GM21390 (cell line): Measurements from ENCODE around the gene HOXC10.

Experiments
- ATAC-seq: cut with Tn5 transposase; IDR thresholded peaks from one replicate; pipeline ENCODE4 v1.9.1; 2021; ENCODE audit not compliant: unreplicated experiment

The HOXC10 gene

DNA sequence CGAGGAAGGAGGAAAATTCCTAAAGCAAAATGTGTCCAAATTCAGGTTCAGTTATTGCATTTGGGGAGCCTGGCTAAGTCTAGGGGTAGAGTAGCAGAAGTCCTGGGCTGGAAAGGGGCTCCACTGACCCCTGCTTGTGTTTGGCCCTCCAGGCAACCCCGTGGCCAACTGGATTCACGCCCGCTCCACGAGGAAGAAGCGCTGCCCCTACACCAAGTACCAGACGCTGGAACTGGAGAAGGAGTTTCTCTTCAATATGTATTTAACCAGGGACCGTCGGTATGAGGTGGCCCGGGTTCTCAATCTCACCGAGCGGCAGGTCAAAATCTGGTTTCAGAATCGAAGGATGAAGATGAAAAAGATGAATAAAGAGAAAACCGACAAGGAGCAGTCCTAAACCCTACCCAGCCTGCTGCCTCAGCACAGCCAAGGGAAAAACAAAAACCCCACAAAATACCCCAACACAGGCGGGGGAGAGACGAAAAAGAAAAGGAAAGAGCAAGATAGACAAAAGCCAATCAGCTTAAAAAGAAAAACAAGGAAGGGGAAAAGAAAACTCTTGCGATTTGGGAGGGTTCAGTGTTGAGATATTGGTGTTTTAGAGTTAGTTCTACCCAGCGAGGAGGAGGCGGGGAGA is 17.4 kb downstream of the HOXC10 start:
- ATAC-seq = no peak

- no peak for ATAC-seq
Measured at GRCh38 chr12:54002915-54003389, 18.0 kb downstream of the HOXC10 start.

- ATAC-seq = no peak
Measured at GRCh38 chr12:54003625-54004024, 18.7 kb downstream of the HOXC10 start.

DNA sequence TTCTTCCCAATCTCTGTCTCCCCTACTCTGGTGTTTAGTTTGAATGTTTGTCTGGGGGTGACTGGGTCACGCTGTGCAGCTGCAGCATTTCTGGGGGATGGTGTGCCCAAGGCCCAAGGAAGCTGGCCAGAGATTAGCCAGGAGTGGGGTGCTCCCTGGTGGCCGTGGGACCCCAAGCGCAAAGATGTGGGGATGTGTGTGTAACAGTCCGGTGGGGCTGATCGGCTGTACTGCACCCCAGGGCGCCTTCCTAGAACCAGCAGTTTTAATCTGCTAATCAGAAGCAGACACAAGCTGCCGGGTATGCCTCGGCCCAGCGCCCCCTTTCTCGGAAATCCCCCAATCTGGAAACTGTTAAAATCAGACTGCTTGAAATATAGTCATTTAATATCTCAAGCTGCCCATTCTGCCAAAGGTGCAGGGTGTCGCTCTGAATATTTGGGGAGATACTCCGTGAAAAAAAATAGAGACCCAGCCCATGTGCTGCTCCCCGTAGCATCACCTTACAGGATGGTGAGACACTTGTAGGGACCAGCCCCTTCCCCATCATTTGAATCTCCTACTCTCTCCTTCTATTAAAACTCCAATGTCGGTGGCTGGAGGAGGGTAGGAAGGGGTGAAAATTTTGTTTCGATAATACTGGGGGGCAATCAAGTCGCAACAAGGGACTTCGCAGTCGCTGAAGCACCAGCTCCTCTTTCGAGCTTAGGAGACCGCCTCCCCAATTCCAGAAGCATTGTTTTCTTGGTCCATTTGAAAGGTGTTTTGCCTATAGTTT is 19.3 kb downstream of the HOXC10 start:
- no peak for ATAC-seq

DNA sequence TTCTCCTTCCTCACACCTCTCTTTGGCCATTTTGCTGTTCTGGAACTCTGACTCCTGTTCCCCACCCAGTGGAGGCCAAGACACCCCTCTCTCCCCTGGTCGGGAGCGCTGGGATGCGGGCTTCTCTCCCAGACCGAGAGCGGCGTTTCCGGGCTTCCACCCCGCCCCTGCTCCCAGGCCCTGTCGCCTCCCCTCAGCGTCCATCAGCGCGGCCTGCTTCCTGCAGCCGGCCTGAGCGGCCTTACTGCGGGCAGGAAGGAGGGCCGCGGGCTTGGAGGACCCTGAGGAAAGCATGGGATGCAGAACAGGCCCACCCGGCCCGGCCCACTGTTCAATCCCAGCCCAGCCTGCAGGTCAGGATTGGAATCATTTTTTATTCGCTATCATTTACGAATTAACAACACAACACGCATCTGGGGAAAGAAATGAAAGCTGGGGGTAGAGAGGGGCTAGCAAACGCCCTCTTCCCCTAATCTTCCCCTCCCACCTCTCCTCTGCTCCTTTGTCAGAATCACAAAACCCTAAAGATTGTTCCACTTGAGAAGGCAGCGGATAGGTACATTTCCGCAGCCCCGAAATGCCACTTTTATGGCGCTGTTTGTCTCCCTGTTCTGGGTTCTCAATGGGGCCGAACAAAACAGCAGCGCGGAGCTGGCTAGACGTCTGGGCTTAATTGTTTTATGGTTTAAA is 20.0 kb downstream of the HOXC10 start:
- ATAC-seq = no peak

DNA sequence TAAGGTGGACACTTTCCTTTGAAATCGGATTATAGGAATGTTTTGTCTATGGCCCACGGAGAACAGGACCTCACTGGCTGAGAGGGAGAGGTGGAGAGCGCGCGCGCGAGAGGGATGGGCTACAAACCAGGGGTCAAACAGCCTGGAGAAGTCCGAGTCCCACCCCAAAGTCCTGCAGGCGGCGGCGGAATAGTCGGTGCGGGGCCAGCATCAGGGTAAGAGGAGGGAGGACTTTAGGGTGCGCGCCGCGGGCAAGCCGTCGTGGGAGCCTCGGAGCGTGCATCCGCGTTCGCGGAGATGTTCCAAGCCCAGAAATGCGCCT is 20.5 kb downstream of the HOXC10 start:
- ATAC-seq = no peak

- ATAC-seq = peak; percentile 49
Measured at GRCh38 chr12:54005853-54006558, 21.1 kb downstream of the HOXC10 start.

DNA sequence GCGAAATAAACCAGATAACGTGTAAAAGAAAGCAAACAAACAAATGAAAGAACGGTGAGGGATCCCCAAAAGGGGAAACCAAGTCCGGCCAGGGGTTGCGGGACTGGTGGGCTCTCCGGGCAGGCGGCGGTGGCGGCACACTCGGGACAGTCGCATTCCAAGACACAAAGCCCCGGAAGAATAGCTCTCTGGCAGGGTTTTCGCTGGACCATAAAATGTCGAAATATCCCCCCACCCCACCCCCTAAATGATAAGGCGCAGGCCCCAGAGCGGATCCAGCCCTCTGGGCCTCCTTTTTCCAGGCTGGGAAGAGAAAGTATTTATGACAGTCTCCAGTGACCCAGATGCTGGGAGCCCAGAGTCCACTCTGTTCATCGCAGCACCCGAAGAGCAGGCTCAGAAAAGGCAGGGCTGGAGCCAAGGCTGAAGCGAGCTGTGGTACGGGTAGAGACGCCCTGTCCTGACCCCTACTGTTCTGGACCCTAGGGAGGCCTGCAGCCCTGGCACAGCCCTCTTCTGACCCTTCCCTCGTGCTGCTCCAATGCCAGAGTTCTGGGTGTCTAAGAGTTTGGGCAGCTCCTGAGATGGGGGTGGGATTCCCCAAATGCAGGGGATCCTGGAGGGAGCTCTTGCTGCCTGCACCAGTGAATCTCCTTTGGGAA is 21.7 kb downstream of the HOXC10 start:
- ATAC-seq = no peak

- ATAC-seq = no peak
Measured at GRCh38 chr12:54007538-54008259, 22.8 kb downstream of the HOXC10 start.

DNA sequence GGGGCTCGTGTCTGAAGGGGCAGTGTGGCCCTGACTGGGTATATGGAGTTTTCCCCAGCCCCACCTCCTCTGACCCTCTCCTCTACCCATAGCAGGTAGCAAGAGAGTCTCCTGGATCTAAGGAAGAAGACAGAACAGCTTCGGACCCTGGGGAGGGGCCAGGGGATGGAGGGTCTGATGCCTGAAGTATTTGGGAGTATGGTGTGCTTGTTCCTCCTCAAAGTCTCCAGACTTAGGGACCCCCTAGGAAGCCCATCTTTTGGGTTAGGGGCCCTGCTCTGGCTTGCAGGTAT is 23.3 kb downstream of the HOXC10 start:
- ATAC-seq = no peak

DNA sequence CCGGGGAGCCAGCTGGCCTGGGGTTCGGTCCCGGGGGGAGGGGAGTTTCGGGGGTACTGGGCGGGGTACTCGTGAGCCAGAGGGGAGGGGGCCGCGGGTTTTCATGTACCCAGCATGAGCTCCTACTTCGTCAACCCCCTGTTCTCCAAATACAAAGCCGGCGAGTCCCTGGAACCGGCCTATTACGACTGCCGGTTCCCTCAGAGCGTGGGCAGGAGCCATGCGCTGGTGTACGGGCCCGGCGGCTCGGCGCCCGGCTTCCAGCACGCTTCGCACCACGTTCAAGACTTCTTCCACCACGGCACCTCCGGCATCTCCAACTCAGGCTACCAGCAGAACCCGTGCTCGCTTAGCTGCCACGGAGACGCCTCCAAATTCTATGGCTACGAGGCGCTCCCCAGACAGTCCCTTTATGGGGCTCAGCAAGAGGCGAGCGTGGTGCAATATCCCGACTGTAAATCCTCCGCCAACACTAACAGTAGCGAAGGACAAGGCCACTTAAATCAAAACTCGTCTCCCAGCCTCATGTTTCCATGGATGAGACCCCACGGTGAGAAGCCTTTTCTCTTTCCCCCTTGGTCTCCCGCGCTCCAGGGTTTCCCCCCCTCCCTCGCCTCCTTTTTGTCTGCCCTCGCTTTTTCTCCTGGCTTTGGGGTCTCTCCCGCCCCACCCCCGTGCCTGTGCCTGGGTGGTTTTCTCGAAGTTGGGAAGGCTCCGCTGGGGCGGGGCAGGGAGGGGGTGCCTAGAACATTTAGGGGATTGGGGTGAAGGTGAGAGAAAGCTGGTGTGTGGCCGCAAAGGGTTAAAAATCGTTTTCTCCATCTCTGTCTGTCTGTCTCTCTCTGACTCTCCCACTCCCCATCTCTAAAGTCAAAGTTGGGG is 24.5 kb downstream of the HOXC10 start:
- no peak for ATAC-seq

GRCh38 chr12:54010053-54010971 is 25.4 kb downstream of the HOXC10 start:
- ATAC-seq = no peak

GRCh38 chr12:54010972-54011664 is 26.2 kb downstream of the HOXC10 start:
- no peak for ATAC-seq

- ATAC-seq = no peak
Measured at GRCh38 chr12:54011665-54012532, 27.0 kb downstream of the HOXC10 start.

DNA sequence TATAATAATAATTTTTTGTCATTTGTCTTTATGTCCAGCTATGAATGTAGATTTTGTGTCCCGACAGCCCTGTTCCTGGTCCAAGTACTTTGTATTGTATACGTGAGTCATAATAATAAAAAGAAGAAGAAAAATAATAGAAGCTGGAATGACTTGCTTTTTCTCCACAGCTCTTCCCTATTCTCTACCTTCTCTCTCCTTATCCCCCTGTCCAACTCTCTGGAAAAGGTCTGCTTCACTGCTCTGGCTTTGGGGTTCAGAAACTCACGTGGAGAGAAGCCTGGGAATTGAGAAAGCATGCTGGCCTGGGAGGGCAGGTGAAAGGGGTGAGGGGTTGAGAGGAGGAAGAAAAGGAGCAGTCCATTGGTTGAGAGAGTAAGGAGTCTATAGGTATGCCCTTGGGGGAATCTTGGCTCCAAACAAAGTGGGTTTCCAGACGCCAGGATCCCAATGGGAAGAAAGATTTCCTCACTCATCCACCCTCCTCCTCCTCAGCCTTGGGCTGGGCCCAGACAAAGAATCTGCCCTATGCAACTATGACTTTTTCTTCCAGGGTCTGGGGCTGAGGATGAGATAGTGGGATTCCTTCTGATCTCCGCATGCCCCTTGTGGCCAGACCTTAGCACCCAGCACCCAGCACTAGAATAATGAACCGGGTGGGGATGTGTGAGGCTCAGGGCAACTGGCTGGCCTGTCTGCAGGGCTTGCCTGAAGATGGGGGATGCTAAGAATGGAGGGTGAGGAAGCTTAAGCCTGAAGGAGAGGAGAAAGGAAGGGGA is 27.9 kb downstream of the HOXC10 start:
- no peak for ATAC-seq

DNA sequence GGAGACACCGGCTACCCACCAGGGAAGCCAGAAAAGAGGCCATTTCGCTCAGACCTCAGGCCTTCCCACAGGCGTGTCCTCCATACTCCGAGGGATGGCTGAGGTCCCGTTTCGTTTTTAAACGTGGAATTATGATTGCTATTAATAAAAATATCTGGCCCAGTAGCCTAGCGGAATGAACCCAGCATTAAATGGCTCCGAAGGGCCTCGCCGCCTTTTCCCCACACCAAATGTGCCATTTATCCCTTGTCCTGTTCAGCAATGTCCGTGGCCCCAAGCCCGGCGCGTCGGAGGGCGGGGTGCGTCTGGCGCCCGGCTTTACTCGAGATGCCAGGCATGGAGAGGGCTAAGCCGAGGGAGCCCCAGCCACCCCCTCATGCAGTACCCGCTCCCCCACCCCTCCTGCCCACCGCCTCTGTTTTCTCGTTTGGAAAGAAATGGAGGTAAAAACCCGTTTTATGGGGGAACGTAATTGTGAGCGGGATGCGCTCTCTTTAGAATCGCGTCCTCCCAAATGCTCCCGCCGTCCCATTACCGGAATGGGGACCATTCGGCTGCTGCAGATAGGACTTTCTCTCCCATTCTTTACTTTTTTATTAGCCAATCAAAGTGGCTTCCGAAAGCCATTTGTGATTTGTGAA is 29.6 kb downstream of the HOXC10 start:
- no peak for ATAC-seq
